HL-60/S4 treated with phorbol 12-myristate 13-acetate at 8.2 ng/mL for 4 days and 3 days (cell line): ENCODE measurements around the gene MACROD2.

Source experiments
- in situ Hi-C: fragments of 300-500 bp; cut with MboI; formaldehyde crosslinking; loops from 2 replicates; pipeline ENCODE4 v1.15.0; 2022; ENCODE audit warnings: low sequenced_read_pairs

MACROD2 gene

GRCh38 chr20:14619411-14619810, 624.1 kb downstream of the MACROD2 start:
- in situ Hi-C loops: no loop called here

GRCh38 chr20:14622796-14623195, 627.5 kb downstream of the MACROD2 start:
- in situ Hi-C loops: no loop called here

- in situ Hi-C loops: no loop called here
Measured at GRCh38 chr20:14631011-14631410, 635.7 kb downstream of the MACROD2 start.

- in situ Hi-C loops: no loop called here
Measured at GRCh38 chr20:14632906-14633305, 637.6 kb downstream of the MACROD2 start.

GRCh38 chr20:14633507-14633906, 638.2 kb downstream of the MACROD2 start:
- in situ Hi-C loops: no loop called here

GRCh38 chr20:14634665-14635064, 639.3 kb downstream of the MACROD2 start:
- in situ Hi-C loops: no loop called here

GRCh38 chr20:14637441-14637840, 642.1 kb downstream of the MACROD2 start:
- in situ Hi-C loops: no loop called here

GRCh38 chr20:14643146-14643545, 647.8 kb downstream of the MACROD2 start:
- in situ Hi-C loops: no loop called here

GRCh38 chr20:14643556-14643955, 648.2 kb downstream of the MACROD2 start:
- in situ Hi-C loops: no loop called here

GRCh38 chr20:14644306-14645097, 649.2 kb downstream of the MACROD2 start:
- in situ Hi-C loops: no loop called here

- in situ Hi-C loops: no loop called here
Measured at GRCh38 chr20:14647016-14647415, 651.7 kb downstream of the MACROD2 start.

GRCh38 chr20:14649662-14650061, 654.3 kb downstream of the MACROD2 start:
- in situ Hi-C loops: no loop called here

GRCh38 chr20:14657266-14658005, 662.1 kb downstream of the MACROD2 start:
- in situ Hi-C loops: no loop called here

GRCh38 chr20:14664101-14664500, 668.8 kb downstream of the MACROD2 start:
- in situ Hi-C loops: no loop called here

- in situ Hi-C loops: no loop called here
Measured at GRCh38 chr20:14666696-14667095, 671.4 kb downstream of the MACROD2 start.

- in situ Hi-C loops: no loop called here
Measured at GRCh38 chr20:14667226-14667625, 671.9 kb downstream of the MACROD2 start.

GRCh38 chr20:14672066-14672465, 676.8 kb downstream of the MACROD2 start:
- in situ Hi-C loops: no loop called here

GRCh38 chr20:14673164-14673563, 677.8 kb downstream of the MACROD2 start:
- in situ Hi-C loops: no loop called here

- in situ Hi-C loops: no loop called here
Measured at GRCh38 chr20:14677455-14677854, 682.1 kb downstream of the MACROD2 start.

- in situ Hi-C loops: no loop called here
Measured at GRCh38 chr20:14685183-14685582, 689.9 kb downstream of the MACROD2 start.

GRCh38 chr20:14687313-14687712, 692.0 kb downstream of the MACROD2 start:
- in situ Hi-C loops: no loop called here

GRCh38 chr20:14688005-14688404, 692.7 kb downstream of the MACROD2 start:
- in situ Hi-C loops: no loop called here
